GM19395 (cell line): Measurements from ENCODE around the gene FEZF1.

Source experiments
- ATAC-seq: cut with Tn5 transposase; IDR thresholded peaks from one replicate; pipeline ENCODE4 v1.9.1; 2021; ENCODE audit warnings: mild to moderate bottlenecking, moderate library complexity; ENCODE audit not compliant: unreplicated experiment

The FEZF1 gene

GRCh38 chr7:122304319-122304975, at the start of gene FEZF1:
Gene FEZF1, minus strand, starts transcription at chr7:122304750. Its CDS starts 313 bp downstream, at chr7:122304437.
- no peak for ATAC-seq

GRCh38 chr7:122352454-122352853, 47.9 kb upstream of the FEZF1 start:
- no peak for ATAC-seq

GRCh38 chr7:122350701-122351100, 46.2 kb upstream of the FEZF1 start:
- no peak for ATAC-seq

- no peak for ATAC-seq
Observed at GRCh38 chr7:122344303-122344620, 39.7 kb upstream of the FEZF1 start.

GRCh38 chr7:122343601-122344302, 39.2 kb upstream of the FEZF1 start:
- no peak for ATAC-seq

GRCh38 chr7:122340427-122340826, 35.9 kb upstream of the FEZF1 start:
- no peak for ATAC-seq

GRCh38 chr7:122339145-122339904, 34.8 kb upstream of the FEZF1 start:
- ATAC-seq: no peak

GRCh38 chr7:122337011-122337410, 32.5 kb upstream of the FEZF1 start:
- ATAC-seq: no peak

GRCh38 chr7:122329145-122329802, 24.7 kb upstream of the FEZF1 start:
- no peak for ATAC-seq

- ATAC-seq: no peak
Observed at GRCh38 chr7:122327969-122328368, 23.4 kb upstream of the FEZF1 start.

- ATAC-seq: no peak
Observed at GRCh38 chr7:122316467-122317388, 12.2 kb upstream of the FEZF1 start.

- ATAC-seq: no peak
Observed at GRCh38 chr7:122315507-122316466, 11.2 kb upstream of the FEZF1 start.

- ATAC-seq: no peak
Observed at GRCh38 chr7:122314284-122314683, 9.7 kb upstream of the FEZF1 start.

- no peak for ATAC-seq
Observed at GRCh38 chr7:122312789-122313188, 8.2 kb upstream of the FEZF1 start.

GRCh38 chr7:122311734-122312450, 7.3 kb upstream of the FEZF1 start:
- no peak for ATAC-seq

GRCh38 chr7:122311050-122311700, 6.6 kb upstream of the FEZF1 start:
- ATAC-seq: no peak

GRCh38 chr7:122310119-122311021, 5.8 kb upstream of the FEZF1 start:
- peak; percentile 51 for ATAC-seq
